ENCODE results near the gene ITPR2. TPM values are rescaled to one million over a fixed set of nuclear protein-coding genes. Genes with fewer than 3 reads are reported as not detected.

The ITPR2 gene
- total RNA-seq, 1 donor from 2014 or later, result 16.7 TPM

DNA sequence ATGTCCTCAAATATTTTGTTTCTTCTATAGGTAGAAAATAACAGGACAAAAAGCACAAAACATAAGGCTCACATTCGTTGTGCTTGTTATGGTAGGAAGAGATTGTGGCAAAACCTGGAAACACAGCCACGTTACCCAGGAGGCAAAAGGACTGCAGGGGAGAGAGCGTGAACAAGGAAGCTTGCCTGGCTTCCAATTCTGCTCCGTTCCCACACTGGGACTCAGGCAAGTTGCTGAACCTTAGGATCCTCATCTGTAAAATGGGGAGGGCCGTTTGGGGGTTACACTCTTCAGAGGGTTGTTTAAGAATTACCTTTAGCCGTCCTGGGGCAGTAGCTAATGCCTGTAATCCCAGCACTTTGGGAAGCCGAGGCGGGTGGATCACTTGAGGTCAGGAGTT lies 432.4 kb downstream of the ITPR2 start:
- H3K36me3 Mint-ChIP-seq (ENCODE audit: low read depth), result no peaks in the 10 kb centered on the region
- DNase-seq (ENCODE audit: low read depth, low spot score), result no peak
- no peak overlapping the region for H3K27ac Mint-ChIP-seq (ENCODE audit: unreplicated experiment)
- H3K4me1 Mint-ChIP-seq, result no peaks in the 10 kb centered on the region
- TF ChIP-seq, protein P1, sequence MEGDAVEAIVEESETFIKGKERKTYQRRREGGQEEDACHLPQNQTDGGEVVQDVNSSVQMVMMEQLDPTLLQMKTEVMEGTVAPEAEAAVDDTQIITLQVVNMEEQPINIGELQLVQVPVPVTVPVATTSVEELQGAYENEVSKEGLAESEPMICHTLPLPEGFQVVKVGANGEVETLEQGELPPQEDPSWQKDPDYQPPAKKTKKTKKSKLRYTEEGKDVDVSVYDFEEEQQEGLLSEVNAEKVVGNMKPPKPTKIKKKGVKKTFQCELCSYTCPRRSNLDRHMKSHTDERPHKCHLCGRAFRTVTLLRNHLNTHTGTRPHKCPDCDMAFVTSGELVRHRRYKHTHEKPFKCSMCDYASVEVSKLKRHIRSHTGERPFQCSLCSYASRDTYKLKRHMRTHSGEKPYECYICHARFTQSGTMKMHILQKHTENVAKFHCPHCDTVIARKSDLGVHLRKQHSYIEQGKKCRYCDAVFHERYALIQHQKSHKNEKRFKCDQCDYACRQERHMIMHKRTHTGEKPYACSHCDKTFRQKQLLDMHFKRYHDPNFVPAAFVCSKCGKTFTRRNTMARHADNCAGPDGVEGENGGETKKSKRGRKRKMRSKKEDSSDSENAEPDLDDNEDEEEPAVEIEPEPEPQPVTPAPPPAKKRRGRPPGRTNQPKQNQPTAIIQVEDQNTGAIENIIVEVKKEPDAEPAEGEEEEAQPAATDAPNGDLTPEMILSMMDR (conservative IDR thresholded peaks at IDR 0.05), result no peak
- no peaks in the 10 kb centered on the region for H3K27me3 Mint-ChIP-seq (ENCODE audit: low read depth)
- H3K9me3 Mint-ChIP-seq, result no peaks in the 10 kb centered on the region
- H3K4me3 Mint-ChIP-seq, result no peak overlapping the region

DNA sequence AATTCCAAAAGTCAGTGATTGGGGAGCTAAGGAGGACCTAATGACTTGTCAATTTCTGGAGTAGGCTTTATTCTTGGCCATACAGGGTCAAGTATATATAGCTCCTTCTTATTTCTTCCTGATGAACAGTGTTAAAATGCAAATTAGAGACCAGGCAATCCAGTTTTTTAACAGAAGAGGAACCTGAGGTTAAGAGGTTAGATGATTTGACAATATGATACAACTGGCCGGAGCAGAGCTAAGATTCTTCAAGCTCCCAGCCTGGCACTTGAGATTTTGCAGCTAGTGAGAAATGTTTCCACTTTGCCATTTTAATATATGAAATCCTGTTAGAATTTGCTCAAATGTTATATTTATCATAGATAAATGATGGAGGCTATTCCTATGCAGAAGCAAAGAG lies 433.6 kb downstream of the ITPR2 start:
- DNase-seq (ENCODE audit: low read depth, low spot score), result no peak
- TF ChIP-seq, protein P1 (conservative IDR thresholded peaks at IDR 0.05), result no peak
- no peaks in the 10 kb centered on the region for H3K36me3 Mint-ChIP-seq (ENCODE audit: low read depth)
- no peaks in the 10 kb centered on the region for H3K4me1 Mint-ChIP-seq
- H3K9me3 Mint-ChIP-seq, result no peaks in the 10 kb centered on the region
- no peaks in the 10 kb centered on the region for H3K27me3 Mint-ChIP-seq (ENCODE audit: low read depth)
- no peak overlapping the region for H3K4me3 Mint-ChIP-seq
- H3K27ac Mint-ChIP-seq (ENCODE audit: unreplicated experiment), result no peak overlapping the region

DNA sequence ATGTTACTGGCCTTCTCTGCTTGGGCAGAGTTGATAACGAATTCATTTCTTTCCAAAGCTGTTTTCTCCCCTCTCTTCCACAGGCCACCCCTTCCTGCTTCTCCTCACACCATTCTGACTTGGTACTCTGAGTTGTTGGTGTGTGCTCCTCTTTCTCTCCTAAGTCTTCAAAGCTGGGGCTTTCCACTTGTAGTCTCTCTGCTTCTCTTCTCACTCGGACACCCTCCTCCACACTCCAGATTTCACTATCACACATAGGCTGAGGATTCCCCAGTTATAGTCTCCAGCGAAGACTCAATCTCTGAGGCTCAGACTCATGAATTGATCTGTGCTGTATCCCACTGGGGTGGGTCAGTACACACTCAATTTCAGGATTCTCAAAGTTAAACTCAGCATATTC lies 436.6 kb downstream of the ITPR2 start:
- H3K27me3 Mint-ChIP-seq (ENCODE audit: low read depth), result no peaks in the 10 kb centered on the region
- H3K27ac Mint-ChIP-seq (ENCODE audit: unreplicated experiment), result no peak overlapping the region
- H3K9me3 Mint-ChIP-seq, result no peaks in the 10 kb centered on the region
- H3K36me3 Mint-ChIP-seq (ENCODE audit: low read depth), result peaks cover 6% of the 10 kb centered on the region
- TF ChIP-seq, protein P1 (conservative IDR thresholded peaks at IDR 0.05), result no peak
- DNase-seq (ENCODE audit: low read depth, low spot score), result no peak
- H3K4me1 Mint-ChIP-seq, result no peaks in the 10 kb centered on the region
- no peak overlapping the region for H3K4me3 Mint-ChIP-seq

DNA sequence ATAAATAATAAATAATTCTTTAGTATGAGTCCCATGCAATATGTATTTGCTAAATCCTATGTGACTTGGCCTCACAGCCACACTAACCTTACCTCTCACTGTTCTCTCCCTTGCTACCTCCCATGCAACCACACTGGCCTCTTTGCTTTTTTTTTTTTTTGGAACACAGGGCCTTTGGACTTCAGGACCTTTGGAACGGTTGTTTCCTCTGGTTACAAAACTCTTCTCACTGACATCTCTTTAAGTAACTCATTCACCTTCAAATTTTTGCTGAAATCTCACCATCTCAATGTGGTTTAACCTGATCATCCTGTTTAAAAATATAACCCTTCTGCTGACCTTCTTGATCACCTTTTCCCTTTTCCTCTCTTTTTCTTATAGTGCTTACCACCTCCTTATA lies 443.7 kb downstream of the ITPR2 start:
- Mint-ChIP-seq H3K27ac (ENCODE audit: unreplicated experiment) (no peak overlapping the region), H3K4me3 (no peak overlapping the region), H3K27me3 (ENCODE audit: low read depth) (no peaks in the 10 kb centered on the region), H3K36me3 (ENCODE audit: low read depth) (peaks cover 8% of the 10 kb centered on the region), H3K9me3 (peaks cover 2% of the 10 kb centered on the region), H3K4me1 (no peaks in the 10 kb centered on the region)
- no peak for DNase-seq (ENCODE audit: low read depth, low spot score)
- TF ChIP-seq, protein P1 (conservative IDR thresholded peaks at IDR 0.05), result no peak

DNA sequence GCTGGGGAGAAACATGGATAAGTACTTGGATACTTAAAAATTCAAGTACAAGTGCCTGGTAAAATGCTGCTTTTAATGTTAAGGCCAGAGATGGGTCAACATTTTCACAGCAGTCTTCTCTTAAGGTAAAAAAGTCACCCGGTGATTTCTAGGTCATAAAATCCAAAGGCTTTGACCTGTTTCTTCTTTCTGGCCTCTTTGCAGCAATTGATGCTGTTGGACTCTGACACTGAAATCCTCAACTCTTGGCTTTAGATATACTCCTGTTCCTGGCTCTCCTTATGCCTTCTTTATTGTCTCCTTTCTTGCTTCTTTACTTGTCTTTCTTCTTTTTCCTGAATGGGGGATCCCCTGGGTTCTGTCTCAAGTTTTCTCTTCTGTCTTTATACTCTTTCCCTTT lies 448.5 kb downstream of the ITPR2 start:
- no peak overlapping the region for H3K4me3 Mint-ChIP-seq
- DNase-seq (ENCODE audit: low read depth, low spot score), result no peak
- H3K27ac Mint-ChIP-seq (ENCODE audit: unreplicated experiment), result no peak overlapping the region
- TF ChIP-seq, protein P1 (conservative IDR thresholded peaks at IDR 0.05), result no peak
- peaks cover 4% of the 10 kb centered on the region for H3K36me3 Mint-ChIP-seq (ENCODE audit: low read depth)
- no peaks in the 10 kb centered on the region for H3K4me1 Mint-ChIP-seq
- H3K9me3 Mint-ChIP-seq, result peaks cover 2% of the 10 kb centered on the region
- no peaks in the 10 kb centered on the region for H3K27me3 Mint-ChIP-seq (ENCODE audit: low read depth)

DNA sequence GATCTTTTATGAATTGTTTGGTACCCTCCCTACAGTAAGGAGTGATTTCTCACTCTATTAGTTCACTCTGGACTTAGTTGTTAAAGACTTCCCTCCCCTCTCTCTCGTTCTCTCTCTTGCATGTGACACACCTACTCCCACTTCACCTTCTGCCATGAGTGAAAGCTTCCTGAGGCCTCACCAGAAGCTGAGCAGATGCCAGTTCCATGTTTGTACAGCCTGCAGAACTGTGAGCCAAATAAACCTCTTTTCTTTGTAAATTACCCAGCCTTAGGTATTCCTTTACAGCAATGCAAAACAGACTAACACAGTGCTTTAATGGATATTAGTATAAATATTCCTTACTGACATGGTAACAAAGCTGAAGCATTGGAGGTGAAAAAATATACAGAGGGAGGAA lies 450.0 kb downstream of the ITPR2 start:
- DNase-seq (ENCODE audit: low read depth, low spot score), result no peak
- H3K4me1 Mint-ChIP-seq, result no peaks in the 10 kb centered on the region
- no peak overlapping the region for H3K4me3 Mint-ChIP-seq
- peaks cover 4% of the 10 kb centered on the region for H3K36me3 Mint-ChIP-seq (ENCODE audit: low read depth)
- no peaks in the 10 kb centered on the region for H3K27me3 Mint-ChIP-seq (ENCODE audit: low read depth)
- peaks cover 2% of the 10 kb centered on the region for H3K9me3 Mint-ChIP-seq
- no peak overlapping the region for H3K27ac Mint-ChIP-seq (ENCODE audit: unreplicated experiment)
- TF ChIP-seq, protein P1 (conservative IDR thresholded peaks at IDR 0.05), result no peak
